PFSK-1 (cell line): Measurements from ENCODE around the gene STK32B.

Experiments used
- FOXP2 ChIP-seq: optimal IDR thresholded peaks from 2 replicates; pipeline ENCODE3; 2011; ENCODE audit warnings: borderline replicate concordance, control low read depth, inconsistent platforms; ENCODE audit not compliant: insufficient read depth; ENCODE audit errors: extremely low read length, extremely low read depth
- POLR2AphosphoS5 ChIP-seq: IDR thresholded peaks from 2 replicates; pipeline ENCODE4 v1.6.1; 2012; ENCODE audit warnings: low read depth, mild to moderate bottlenecking, control low read depth, low read length, moderate library complexity
- SIN3A ChIP-seq: IDR thresholded peaks from 2 replicates; pipeline ENCODE4 v1.6.1; 2012; ENCODE audit warnings: mild to moderate bottlenecking, low read length, moderate library complexity, borderline replicate concordance; ENCODE audit not compliant: insufficient read depth
- TAF1 ChIP-seq: IDR thresholded peaks from 2 replicates; pipeline ENCODE4 v1.6.1; 2012; ENCODE audit warnings: low read length, control low read depth, borderline replicate concordance; ENCODE audit not compliant: insufficient read depth
- TF ChIP-seq, protein P1 (sequence below), 2 experiments: IDR thresholded peaks; 2 replicates each; pipeline versions ENCODE4 v1.6.1 to v1.8.0; 2011 to 2012; ENCODE audit warnings: low read depth in 2 of 2, low read length in 2 of 2, control low read depth in 1 of 2, inconsistent platforms in 1 of 2, mild to moderate bottlenecking in 1 of 2, moderate library complexity in 1 of 2; ENCODE audit not compliant: insufficient read depth in 1 of 2

DNA sequence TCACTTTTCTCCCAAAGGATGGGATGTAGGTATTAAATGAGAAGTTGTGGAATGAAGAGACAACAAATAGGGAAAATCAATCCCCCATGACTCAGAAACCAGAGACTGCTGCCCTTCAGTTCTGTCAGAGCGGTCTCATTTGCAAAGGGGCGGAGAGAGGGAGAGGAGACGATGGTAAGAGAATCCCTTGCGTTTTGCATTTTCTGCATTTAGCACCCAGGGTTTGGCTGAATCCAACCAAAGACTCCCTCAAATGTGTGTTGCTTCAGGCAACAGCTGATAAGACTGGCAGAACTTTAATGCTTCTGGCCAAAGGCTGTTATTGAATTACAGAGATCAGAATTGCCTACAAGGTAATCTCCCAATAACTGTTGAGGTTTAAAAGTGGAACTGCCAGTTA lies 426.9 kb downstream of the STK32B start:
- TF ChIP-seq POLR2AphosphoS5 (no peak), SIN3A (no peak), TAF1 (no peak), FOXP2 (no peak)
- TF ChIP-seq, protein P1, sequence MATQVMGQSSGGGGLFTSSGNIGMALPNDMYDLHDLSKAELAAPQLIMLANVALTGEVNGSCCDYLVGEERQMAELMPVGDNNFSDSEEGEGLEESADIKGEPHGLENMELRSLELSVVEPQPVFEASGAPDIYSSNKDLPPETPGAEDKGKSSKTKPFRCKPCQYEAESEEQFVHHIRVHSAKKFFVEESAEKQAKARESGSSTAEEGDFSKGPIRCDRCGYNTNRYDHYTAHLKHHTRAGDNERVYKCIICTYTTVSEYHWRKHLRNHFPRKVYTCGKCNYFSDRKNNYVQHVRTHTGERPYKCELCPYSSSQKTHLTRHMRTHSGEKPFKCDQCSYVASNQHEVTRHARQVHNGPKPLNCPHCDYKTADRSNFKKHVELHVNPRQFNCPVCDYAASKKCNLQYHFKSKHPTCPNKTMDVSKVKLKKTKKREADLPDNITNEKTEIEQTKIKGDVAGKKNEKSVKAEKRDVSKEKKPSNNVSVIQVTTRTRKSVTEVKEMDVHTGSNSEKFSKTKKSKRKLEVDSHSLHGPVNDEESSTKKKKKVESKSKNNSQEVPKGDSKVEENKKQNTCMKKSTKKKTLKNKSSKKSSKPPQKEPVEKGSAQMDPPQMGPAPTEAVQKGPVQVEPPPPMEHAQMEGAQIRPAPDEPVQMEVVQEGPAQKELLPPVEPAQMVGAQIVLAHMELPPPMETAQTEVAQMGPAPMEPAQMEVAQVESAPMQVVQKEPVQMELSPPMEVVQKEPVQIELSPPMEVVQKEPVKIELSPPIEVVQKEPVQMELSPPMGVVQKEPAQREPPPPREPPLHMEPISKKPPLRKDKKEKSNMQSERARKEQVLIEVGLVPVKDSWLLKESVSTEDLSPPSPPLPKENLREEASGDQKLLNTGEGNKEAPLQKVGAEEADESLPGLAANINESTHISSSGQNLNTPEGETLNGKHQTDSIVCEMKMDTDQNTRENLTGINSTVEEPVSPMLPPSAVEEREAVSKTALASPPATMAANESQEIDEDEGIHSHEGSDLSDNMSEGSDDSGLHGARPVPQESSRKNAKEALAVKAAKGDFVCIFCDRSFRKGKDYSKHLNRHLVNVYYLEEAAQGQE (IDR thresholded peaks at IDR 0.05; ENCODE audit: insufficient read depth in 1 of 2, low read depth in 2 of 2, low read length in 2 of 2): no peak
